Measurements from ENCODE around the gene RHOT1.

The RHOT1 gene

DNA sequence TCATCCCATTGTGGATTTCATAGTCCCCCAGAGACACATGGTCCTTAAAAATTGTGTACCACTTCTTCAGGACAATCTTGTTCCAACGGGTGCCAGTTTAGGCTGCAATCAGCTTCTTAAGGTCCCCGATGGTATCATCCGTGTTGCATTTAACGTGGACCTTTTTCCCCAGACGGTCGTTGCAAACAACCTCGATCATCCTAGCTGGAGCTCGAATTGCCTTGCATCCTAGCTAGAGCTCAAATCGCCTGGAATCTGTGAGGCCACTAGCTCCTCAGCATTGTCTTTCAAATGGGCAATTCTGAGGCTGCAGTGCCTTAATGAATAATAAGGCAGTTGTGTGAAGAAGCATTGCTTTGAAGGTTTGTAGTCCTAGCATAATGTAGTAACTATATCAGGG, 85.6 kb downstream of the RHOT1 start:
- Histone ChIP-seq H3K9me3 (no peaks in the 10 kb centered on the region), H3K36me3 (no peaks in the 10 kb centered on the region), H3K4me3 (ENCODE audit: low read depth, low read length) (no peak overlapping the region), H3K27me3 (no peaks in the 10 kb centered on the region), H3K4me1 (no peaks in the 10 kb centered on the region)
- TF ChIP-seq CTCF (IDR thresholded peaks at IDR 0.05; ENCODE audit: low read depth, low read length): no peak
- no peak for DNase-seq

DNA sequence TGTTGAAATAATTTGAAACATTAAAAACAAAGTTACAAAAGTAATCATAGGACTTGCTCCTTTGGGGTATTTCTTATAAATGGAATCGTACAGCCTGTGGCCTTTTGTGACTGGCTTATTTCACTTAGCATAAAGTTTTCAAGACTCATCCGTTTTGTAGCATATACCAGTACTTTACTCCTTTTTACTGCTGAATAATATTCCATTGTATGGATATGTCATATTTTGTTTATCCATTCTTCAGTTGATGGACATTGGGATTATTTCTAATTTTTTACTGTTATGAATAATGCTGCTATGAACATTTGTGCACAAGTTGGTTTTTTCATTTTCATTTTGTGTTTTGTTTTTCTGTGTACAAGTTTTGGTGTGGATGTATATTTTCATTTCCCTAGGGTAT, 93.3 kb downstream of the RHOT1 start:
- DNase-seq: no peak
- TF ChIP-seq CTCF (IDR thresholded peaks at IDR 0.05; ENCODE audit: low read depth, low read length): no peak
- Histone ChIP-seq H3K27me3 (no peaks in the 10 kb centered on the region), H3K36me3 (no peaks in the 10 kb centered on the region), H3K4me3 (ENCODE audit: low read depth, low read length) (no peak overlapping the region), H3K9me3 (no peaks in the 10 kb centered on the region), H3K4me1 (no peaks in the 10 kb centered on the region)

DNA sequence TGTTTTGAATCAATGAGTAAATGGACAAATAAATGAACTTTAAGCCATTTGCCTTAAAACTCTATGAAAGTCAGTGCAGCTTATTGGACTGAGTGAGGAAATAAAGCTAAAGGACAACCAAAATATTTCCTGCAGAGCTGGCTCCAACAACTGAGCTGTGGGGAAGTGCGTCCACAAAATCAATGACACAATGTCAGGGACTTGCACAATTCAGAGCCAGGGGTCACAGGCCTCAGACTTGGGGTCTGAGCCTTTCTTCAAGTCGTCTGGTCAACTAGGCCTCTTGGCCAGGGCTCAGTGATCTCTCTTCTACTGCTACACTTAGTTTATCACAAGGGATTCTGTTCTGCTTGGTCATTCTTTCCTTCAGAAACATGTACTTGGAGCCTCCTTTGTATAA, 97.2 kb downstream of the RHOT1 start:
- TF ChIP-seq CTCF (IDR thresholded peaks at IDR 0.05; ENCODE audit: low read depth, low read length): no peak

DNA sequence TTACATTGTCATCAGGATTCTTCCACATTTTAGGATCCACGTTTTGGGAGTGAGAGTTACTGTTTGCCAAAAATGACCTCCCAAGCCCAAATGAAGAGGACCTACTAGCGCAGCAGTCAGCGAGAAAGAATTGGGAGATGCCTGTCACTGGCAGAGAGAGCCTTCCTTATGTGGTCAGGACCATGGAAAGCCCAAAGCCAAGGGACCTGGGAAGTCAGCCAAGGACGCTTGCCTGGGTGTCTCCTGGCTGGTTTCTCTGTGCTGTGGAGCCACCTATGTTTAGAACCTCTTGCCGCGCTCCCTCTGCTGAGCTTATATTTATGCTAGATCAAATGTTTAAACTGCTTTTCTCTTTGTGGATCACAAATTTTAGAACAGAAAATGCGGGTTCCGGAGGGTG, 98.4 kb downstream of the RHOT1 start:
- no peak for DNase-seq

More for the DNA sequence above, 97.2 kb downstream of the RHOT1 start:
- no peak for DNase-seq
- Histone ChIP-seq H3K4me3 (ENCODE audit: low read depth, low read length) (no peak overlapping the region), H3K9me3 (no peaks in the 10 kb centered on the region), H3K4me1 (no peaks in the 10 kb centered on the region), H3K36me3 (no peaks in the 10 kb centered on the region), H3K27me3 (no peaks in the 10 kb centered on the region)

GRCh38 chr17:32241640-32242039, 99.3 kb downstream of the RHOT1 start:
- no peaks in the 10 kb centered on the region for H3K4me1 ChIP-seq
- no peaks in the 10 kb centered on the region for H3K27me3 ChIP-seq
- no peaks in the 10 kb centered on the region for H3K36me3 ChIP-seq
- H3K9me3 ChIP-seq: no peaks in the 10 kb centered on the region
- no peak for TF ChIP-seq CTCF (IDR thresholded peaks at IDR 0.05; ENCODE audit: low read depth, low read length)
- no peak for DNase-seq
- no peak overlapping the region for H3K4me3 ChIP-seq (ENCODE audit: low read depth, low read length)

More for the DNA sequence above, 98.4 kb downstream of the RHOT1 start:
- no peak for TF ChIP-seq CTCF (IDR thresholded peaks at IDR 0.05; ENCODE audit: low read depth, low read length)
- no peaks in the 10 kb centered on the region for H3K36me3 ChIP-seq
- no peaks in the 10 kb centered on the region for H3K4me1 ChIP-seq
- H3K4me3 ChIP-seq (ENCODE audit: low read depth, low read length): no peak overlapping the region
- H3K9me3 ChIP-seq: no peaks in the 10 kb centered on the region
- H3K27me3 ChIP-seq: no peaks in the 10 kb centered on the region

GRCh38 chr17:32249475-32249874, 107.2 kb downstream of the RHOT1 start:
- H3K27me3 ChIP-seq: no peaks in the 10 kb centered on the region

More at GRCh38 chr17:32249475-32249874, 107.2 kb downstream of the RHOT1 start:
- Histone ChIP-seq H3K36me3 (no peaks in the 10 kb centered on the region), H3K4me1 (no peaks in the 10 kb centered on the region), H3K9me3 (no peaks in the 10 kb centered on the region), H3K4me3 (ENCODE audit: low read depth, low read length) (no peak overlapping the region)
- DNase-seq: no peak
- TF ChIP-seq CTCF (IDR thresholded peaks at IDR 0.05; ENCODE audit: low read depth, low read length): no peak
